GM23338 (cell line): ENCODE measurements around the gene MCHR2. TPM values are rescaled to one million over a fixed set of nuclear protein-coding genes. Genes with fewer than 3 reads are reported as not detected.

Experiments
- ATAC-seq: fragments of 200-7000 bp; cut with Tn5 transposase; 3 replicates; pipeline ENCODE4 v1.9.1; 2020
- DNase-seq: peaks from one replicate; pipeline ENCODE4 v3.0.0-alpha.2; 2015; ENCODE audit warnings: low spot score
- H2AFZ ChIP-seq: fragments of 200-600 bp; sonication (generic); 2 replicates; pipeline ENCODE4 v1.8.0; 2016; ENCODE audit warnings: antibody characterized with exemption, mild to moderate bottlenecking, moderate library complexity
- H3F3A ChIP-seq: fragments of 200-600 bp; sonication (generic); replicated peaks from 2 replicates; pipeline ENCODE4 v1.8.0; 2017; ENCODE audit warnings: antibody characterized with exemption, mixed run types, low read depth
- H3K27ac ChIP-seq: fragments of 200-600 bp; sonication (generic); 2 replicates; pipeline ENCODE4 v1.6.1; 2016; ENCODE audit warnings: low read depth
- H3K27me3 ChIP-seq: fragments of 200-600 bp; sonication (generic); 2 replicates; pipeline ENCODE4 v1.8.0; 2016; ENCODE audit warnings: mild to moderate bottlenecking, mixed run types, moderate library complexity; ENCODE audit not compliant: insufficient read depth
- H3K36me3 ChIP-seq: fragments of 200-600 bp; sonication (generic); 2 replicates; pipeline ENCODE4 v1.8.0; 2016; ENCODE audit warnings: mild to moderate bottlenecking; ENCODE audit not compliant: insufficient read depth
- H3K4me1 ChIP-seq: fragments of 200-600 bp; sonication (generic); 2 replicates; pipeline ENCODE4 v1.8.0; 2016; ENCODE audit warnings: mild to moderate bottlenecking, moderate library complexity; ENCODE audit not compliant: insufficient read depth
- H3K4me2 ChIP-seq: fragments of 200-600 bp; sonication (generic); 2 replicates; pipeline ENCODE4 v1.7.1; 2017; ENCODE audit warnings: mixed run types
- H3K4me3 ChIP-seq: fragments of 200-600 bp; sonication (generic); 2 replicates; pipeline ENCODE4 v1.6.1; 2016; ENCODE audit warnings: mixed run types
- H3K79me2 ChIP-seq: fragments of 200-600 bp; sonication (generic); replicated peaks from 2 replicates; pipeline ENCODE4 v1.8.0; 2017; ENCODE audit warnings: mild to moderate bottlenecking; ENCODE audit not compliant: insufficient read depth
- H3K9me2 ChIP-seq: fragments of 200-600 bp; sonication (generic); 2 replicates; pipeline ENCODE4 v1.8.0; 2017; ENCODE audit not compliant: insufficient read depth
- H4K20me1 ChIP-seq: fragments of 200-600 bp; sonication (generic); replicated peaks from 2 replicates; pipeline ENCODE4 v1.8.0; 2017; ENCODE audit warnings: mild to moderate bottlenecking; ENCODE audit not compliant: insufficient read depth
- H3K27ac Mint-ChIP-seq: 2 replicates; pipeline ENCODE4 v1.8.0; 2020; ENCODE audit warnings: inconsistent platforms, mild to moderate bottlenecking, moderate library complexity, mixed read lengths
- H3K27me3 Mint-ChIP-seq: 3 replicates; pipeline ENCODE4 v1.8.0; 2022; ENCODE audit warnings: low read depth, mild to moderate bottlenecking, moderate library complexity, mixed read lengths, inconsistent platforms; ENCODE audit not compliant: insufficient read depth, poor library complexity
- H3K36me3 Mint-ChIP-seq: 3 replicates; pipeline ENCODE4 v1.8.0; 2021; ENCODE audit warnings: low read depth, mild to moderate bottlenecking, inconsistent platforms, moderate library complexity, mixed read lengths
- H3K4me1 Mint-ChIP-seq: 3 replicates; pipeline ENCODE4 v1.8.0; 2020; ENCODE audit warnings: mild to moderate bottlenecking, inconsistent platforms, mixed read lengths
- H3K4me3 Mint-ChIP-seq: 3 replicates; pipeline ENCODE4 v1.8.0; 2021; ENCODE audit warnings: moderate library complexity, mild to moderate bottlenecking, inconsistent platforms, mixed read lengths
- H3K9me3 Mint-ChIP-seq: 3 replicates; pipeline ENCODE4 v1.8.0; 2020; ENCODE audit warnings: moderate library complexity, mild to moderate bottlenecking, inconsistent platforms, mixed read lengths
- CTCF ChIP-seq, 2 experiments: fragments of 200-600 bp in 1 of 2; sonication (generic) in 1 of 2; conservative IDR thresholded peaks; 2 replicates each; pipeline versions ENCODE4 v1.5.1 to v1.6.1; 2016 to 2017; ENCODE audit warnings: antibody characterized with exemption in 2 of 2, low read depth in 2 of 2, mild to moderate bottlenecking in 2 of 2, moderate library complexity in 1 of 2
- ETS1 ChIP-seq: IDR thresholded peaks from 2 replicates; pipeline ENCODE4 v1.6.1; 2016; ENCODE audit warnings: antibody characterized with exemption
- EZH2 ChIP-seq: fragments of 200-600 bp; sonication (generic); IDR thresholded peaks from one replicate; pipeline ENCODE4 v1.8.0; 2017; ENCODE audit warnings: antibody characterized with exemption, mild to moderate bottlenecking, low read depth; ENCODE audit not compliant: unreplicated experiment
- EZH2phosphoT487 ChIP-seq: fragments of 200-600 bp; sonication (generic); IDR thresholded peaks from one replicate; pipeline ENCODE4 v1.8.1; 2018; ENCODE audit warnings: antibody characterized with exemption; ENCODE audit not compliant: unreplicated experiment
- NANOG ChIP-seq: IDR thresholded peaks from 2 replicates; pipeline ENCODE4 v1.6.1; 2016; ENCODE audit warnings: antibody characterized with exemption, borderline replicate concordance
- POLR2AphosphoS5 ChIP-seq: IDR thresholded peaks from 2 replicates; pipeline ENCODE4 v1.6.1; 2016; ENCODE audit warnings: antibody characterized with exemption, low read depth
- STAT1 ChIP-seq: IDR thresholded peaks from one replicate; pipeline ENCODE4 v1.6.1; 2016; ENCODE audit warnings: antibody characterized with exemption; ENCODE audit not compliant: unreplicated experiment
- ZNF114 ChIP-seq: fragments of 250-450 bp; sonication (Bioruptor Pico); IDR thresholded peaks from 2 replicates; pipeline ENCODE4 v1.5.0; 2020; ENCODE audit warnings: mild to moderate bottlenecking, moderate library complexity
- ZNF331 ChIP-seq: fragments of 250-450 bp; sonication (Bioruptor Pico); IDR thresholded peaks from 2 replicates; pipeline ENCODE4 v1.5.0; 2020; ENCODE audit warnings: low read depth, mild to moderate bottlenecking, moderate library complexity
- ZNF462 ChIP-seq: fragments of 250-450 bp; sonication (Bioruptor Pico); IDR thresholded peaks from 2 replicates; pipeline ENCODE4 v1.5.0; 2020; ENCODE audit warnings: mild to moderate bottlenecking, moderate library complexity
- polyA plus RNA-seq: library from polyadenylated mRNA; unstranded; fragments of >200 nt; fragmentation: Nextera tagmentation; extraction: Ambion mirVana; gene quantifications from 2 replicates; pipeline ENCODE4 v1.2.1, GENCODE V29; 2016
- total RNA-seq: library from RNA; depleted of rRNA; stranded (reverse); fragments of >200 nt; shearing (Covaris generic); gene quantifications from 2 replicates; pipeline ENCODE4 v1.2.3, GENCODE V29; 2014

MCHR2 gene
- total and polyA plus RNA-seq, 2 experiments from 2014 or later = not detected

- no peak for TF ChIP-seq CTCF (conservative IDR thresholded peaks at IDR 0.05; ENCODE audit: low read depth in 2 of 2)
- TF ChIP-seq NANOG = no peak
- TF ChIP-seq EZH2phosphoT487 = no peak
- TF ChIP-seq ZNF114 = no peak
- no peak for TF ChIP-seq POLR2AphosphoS5
- TF ChIP-seq EZH2 = no peak
These were observed 114.6 kb downstream of the MCHR2 start (continued) for GRCh38 chr6:99879431-99879830.

GRCh38 chr6:99875068-99875467 lies 119.0 kb downstream of the MCHR2 start:
- Histone ChIP-seq H2AFZ (no peak overlapping the region), H3K4me3 (no peak overlapping the region), H3F3A (no peaks in the 10 kb centered on the region), H3K9me2 (0 out of 2 replicates have a peak, but pooled peaks cover 4% of the 10 kb centered on the region), H3K4me1 (peaks cover 3% of the 10 kb centered on the region; the same call in 1 of the 2 replicates), H3K79me2 (no peaks in the 10 kb centered on the region), H3K4me2 (no peak overlapping the region), H3K36me3 (no peaks in the 10 kb centered on the region), H3K27ac (no peak overlapping the region), H4K20me1 (no peaks in the 10 kb centered on the region), H3K27me3 (no peaks in the 10 kb centered on the region)
- TF ChIP-seq ZNF331 (CRISPR knock-in tag) (no peak), ETS1 (no peak)
- peaks cover 8% of the 10 kb centered on the region; the same call in 2 of the 3 replicates for H3K4me1 Mint-ChIP-seq
- no peak for DNase-seq
- no peaks in the 10 kb centered on the region for H3K36me3 Mint-ChIP-seq
- no peaks in the 10 kb centered on the region for H3K9me3 Mint-ChIP-seq
- ATAC-seq = no peak
- H3K27me3 Mint-ChIP-seq = peaks cover 6% of the 10 kb centered on the region
- no peak overlapping the region for H3K27ac Mint-ChIP-seq
- H3K4me3 Mint-ChIP-seq = no peak overlapping the region

GRCh38 chr6:99873084-99873483 lies 120.9 kb downstream of the MCHR2 start:
- H3K4me3 ChIP-seq = no peak overlapping the region
- no peak overlapping the region for H3K4me2 ChIP-seq
- H3K9me2 ChIP-seq = 0 out of 2 replicates have a peak, but pooled peaks cover 4% of the 10 kb centered on the region
- no peaks in the 10 kb centered on the region for H3K36me3 ChIP-seq
- no peak for DNase-seq
- H3K27ac ChIP-seq = no peak overlapping the region
- H3K4me1 ChIP-seq = peaks cover 3% of the 10 kb centered on the region; the same call in 1 of the 2 replicates
- H3K36me3 Mint-ChIP-seq = no peaks in the 10 kb centered on the region
- H3K9me3 Mint-ChIP-seq = no peaks in the 10 kb centered on the region
- H4K20me1 ChIP-seq = no peaks in the 10 kb centered on the region
- ATAC-seq = no peak
- H3K79me2 ChIP-seq = no peaks in the 10 kb centered on the region
- peaks cover 8% of the 10 kb centered on the region; the same call in 2 of the 3 replicates for H3K4me1 Mint-ChIP-seq
- H3K4me3 Mint-ChIP-seq = no peak overlapping the region
- H3F3A ChIP-seq = no peaks in the 10 kb centered on the region
- H2AFZ ChIP-seq = no peak overlapping the region
- peaks cover 10% of the 10 kb centered on the region for H3K27me3 ChIP-seq
- no peak overlapping the region for H3K27ac Mint-ChIP-seq
- peaks cover 6% of the 10 kb centered on the region for H3K27me3 Mint-ChIP-seq
- no peak for TF ChIP-seq NANOG
- TF ChIP-seq ZNF462 = no peak
- TF ChIP-seq POLR2AphosphoS5 = no peak
- no peak for TF ChIP-seq STAT1
- no peak for TF ChIP-seq ZNF114
- no peak for TF ChIP-seq ETS1
